ENCODE measurements around the gene ZC2HC1C. TPM values are rescaled to one million over a fixed set of nuclear protein-coding genes. Genes with fewer than 3 reads are reported as not detected.

ZC2HC1C gene
- polyA plus RNA-seq, 2 of the 4 experiments (the other 2 are of a cell fraction) = 2.7 to 3.9 TPM

- no peak for TF ChIP-seq TP53 (CRISPR knock-in tag; IDR thresholded peaks at IDR 0.05)
- no peak for TF ChIP-seq PHF8 (IDR thresholded peaks at IDR 0.05; ENCODE audit: borderline replicate concordance, low read depth)
- no peak for TF ChIP-seq RFX5 (IDR thresholded peaks at IDR 0.05)
- no peak for TF ChIP-seq ZNF302 (CRISPR knock-in tag; IDR thresholded peaks at IDR 0.05)
- no peak for TF ChIP-seq ZSCAN20 (CRISPR knock-in tag; IDR thresholded peaks at IDR 0.05)
- TF ChIP-seq TFCP2L1 (CRISPR knock-in tag; IDR thresholded peaks at IDR 0.05) = 0 out of 2 replicates have a peak, but pooled peaks have one; percentile 12
Observed at GRCh38 chr14:75069811-75070145, 337 bp downstream of the ZC2HC1C start (continued).

GRCh38 chr14:75070383-75070782, 942 bp downstream of the ZC2HC1C start:
- FAIRE-seq (no peak), ATAC-seq (no peak), DNase-seq (ENCODE audit: low read depth in 1 of 2, low spot score in 1 of 2) (no peak)
- TF ChIP-seq, protein P1, sequence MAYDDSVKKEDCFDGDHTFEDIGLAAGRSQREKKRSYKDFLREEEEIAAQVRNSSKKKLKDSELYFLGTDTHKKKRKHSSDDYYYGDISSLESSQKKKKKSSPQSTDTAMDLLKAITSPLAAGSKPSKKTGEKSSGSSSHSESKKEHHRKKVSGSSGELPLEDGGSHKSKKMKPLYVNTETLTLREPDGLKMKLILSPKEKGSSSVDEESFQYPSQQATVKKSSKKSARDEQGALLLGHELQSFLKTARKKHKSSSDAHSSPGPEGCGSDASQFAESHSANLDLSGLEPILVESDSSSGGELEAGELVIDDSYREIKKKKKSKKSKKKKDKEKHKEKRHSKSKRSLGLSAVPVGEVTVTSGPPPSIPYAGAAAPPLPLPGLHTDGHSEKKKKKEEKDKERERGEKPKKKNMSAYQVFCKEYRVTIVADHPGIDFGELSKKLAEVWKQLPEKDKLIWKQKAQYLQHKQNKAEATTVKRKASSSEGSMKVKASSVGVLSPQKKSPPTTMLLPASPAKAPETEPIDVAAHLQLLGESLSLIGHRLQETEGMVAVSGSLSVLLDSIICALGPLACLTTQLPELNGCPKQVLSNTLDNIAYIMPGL (CRISPR knock-in tag; IDR thresholded peaks at IDR 0.05; ENCODE audit: borderline replicate concordance) = no peak
- TF ChIP-seq FOXS1 (CRISPR knock-in tag; IDR thresholded peaks at IDR 0.05) = no peak
- TF ChIP-seq, protein P2, sequence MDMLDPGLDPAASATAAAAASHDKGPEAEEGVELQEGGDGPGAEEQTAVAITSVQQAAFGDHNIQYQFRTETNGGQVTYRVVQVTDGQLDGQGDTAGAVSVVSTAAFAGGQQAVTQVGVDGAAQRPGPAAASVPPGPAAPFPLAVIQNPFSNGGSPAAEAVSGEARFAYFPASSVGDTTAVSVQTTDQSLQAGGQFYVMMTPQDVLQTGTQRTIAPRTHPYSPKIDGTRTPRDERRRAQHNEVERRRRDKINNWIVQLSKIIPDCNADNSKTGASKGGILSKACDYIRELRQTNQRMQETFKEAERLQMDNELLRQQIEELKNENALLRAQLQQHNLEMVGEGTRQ (IDR thresholded peaks at IDR 0.05) = no peak
- TF ChIP-seq CHD4 (IDR thresholded peaks at IDR 0.05; ENCODE audit: borderline replicate concordance) = no peak
- TF ChIP-seq PHF8 (IDR thresholded peaks at IDR 0.05; ENCODE audit: borderline replicate concordance, low read depth) = no peak
- TF ChIP-seq GATA3 (IDR thresholded peaks at IDR 0.05; ENCODE audit: borderline replicate concordance) = no peak
- no peak for TF ChIP-seq ZC3H11A (IDR thresholded peaks at IDR 0.05)
- TF ChIP-seq RCOR1 (IDR thresholded peaks at IDR 0.05; ENCODE audit: low read depth, low read length) = no peak
- no peak for TF ChIP-seq MAFK (IDR thresholded peaks at IDR 0.05; ENCODE audit: partially characterized antibody)
- no peak for TF ChIP-seq KDM1A (IDR thresholded peaks at IDR 0.05; ENCODE audit: low read depth)
- no peak for TF ChIP-seq PBX3 (IDR thresholded peaks at IDR 0.05)
- no peak for TF ChIP-seq MYC (IDR thresholded peaks at IDR 0.05; ENCODE audit: borderline replicate concordance, low read length)
- ChIA-PET POLR2A (no interaction called here), CTCF (interaction anchor here (1.0 to 11.4 kb wide), 5 partner anchors 16 to 210 kb away, joined by 3 to 85 read pairs (median 3); no protein-coding TSS in a partner anchor)
- peak overlapping the region; percentile 88 to 95; a peak in 5 of 6 replicates for H3K27ac ChIP-seq
- 89% methylated on average over 9 of the region's 9 CpGs for WGBS (ENCODE audit: missing lambda C conversion rate)
- peaks cover 16% of the 10 kb centered on the region for H3K4me1 ChIP-seq
- peak overlapping the region; percentile 92; the same call in 2 of the 3 replicates for H3K4me2 ChIP-seq
- H3K4me3 ChIP-seq = no peak overlapping the region
- H3K9me3 ChIP-seq = no peaks in the 10 kb centered on the region

- no peak for DNase-seq (ENCODE audit: low read depth in 1 of 2, low spot score in 1 of 2)
- CTCF ChIA-PET = interaction anchor here (1.0 to 3.8 kb wide), 3 partner anchors 10 to 217 kb away, joined by 3 to 36 read pairs (median 4); no protein-coding TSS in a partner anchor
- H3K27ac ChIP-seq = no peak overlapping the region
- ATAC-seq = no peak; a peak in 1 of 6 replicates
- no peak for FAIRE-seq
- H3K4me1 ChIP-seq = no peaks in the 10 kb centered on the region
- H3K4me2 ChIP-seq = no peak overlapping the region
- H3K9me3 ChIP-seq = no peaks in the 10 kb centered on the region
- H3K4me3 ChIP-seq = no peak overlapping the region
- POLR2A ChIA-PET = interaction anchor here (0.7 kb wide), 1 partner anchor 8 kb away, joined by 3 read pairs; the partner anchor contains the start of gene ZC2HC1C
- TF ChIP-seq FOSB (CRISPR knock-in tag; IDR thresholded peaks at IDR 0.05) (no peak), GATA3 (IDR thresholded peaks at IDR 0.05; ENCODE audit: borderline replicate concordance) (no peak), FOXS1 (CRISPR knock-in tag; IDR thresholded peaks at IDR 0.05) (no peak), PHF8 (IDR thresholded peaks at IDR 0.05; ENCODE audit: borderline replicate concordance, low read depth) (no peak), NFE2L2 (conservative IDR thresholded peaks at IDR 0.05; ENCODE audit: low read length) (no peak), MAFK (IDR thresholded peaks at IDR 0.05; ENCODE audit: partially characterized antibody) (no peak), JUNB (IDR thresholded peaks at IDR 0.05) (no peak), EHMT2 (IDR thresholded peaks at IDR 0.05; ENCODE audit: low read depth) (no peak), MAZ (IDR thresholded peaks at IDR 0.05; ENCODE audit: borderline replicate concordance, low read depth, low read length) (no peak), CHD4 (IDR thresholded peaks at IDR 0.05; ENCODE audit: borderline replicate concordance) (no peak), CBX8 (IDR thresholded peaks at IDR 0.05) (no peak), NPAS2 (CRISPR knock-in tag; IDR thresholded peaks at IDR 0.05; ENCODE audit: borderline replicate concordance) (no peak), HOXB5 (CRISPR knock-in tag; IDR thresholded peaks at IDR 0.05) (no peak), HEYL (CRISPR knock-in tag; IDR thresholded peaks at IDR 0.05) (no peak), TP53 (CRISPR knock-in tag; IDR thresholded peaks at IDR 0.05) (no peak)
- TF ChIP-seq, protein P2 (IDR thresholded peaks at IDR 0.05) = no peak
- TF ChIP-seq, protein P3, sequence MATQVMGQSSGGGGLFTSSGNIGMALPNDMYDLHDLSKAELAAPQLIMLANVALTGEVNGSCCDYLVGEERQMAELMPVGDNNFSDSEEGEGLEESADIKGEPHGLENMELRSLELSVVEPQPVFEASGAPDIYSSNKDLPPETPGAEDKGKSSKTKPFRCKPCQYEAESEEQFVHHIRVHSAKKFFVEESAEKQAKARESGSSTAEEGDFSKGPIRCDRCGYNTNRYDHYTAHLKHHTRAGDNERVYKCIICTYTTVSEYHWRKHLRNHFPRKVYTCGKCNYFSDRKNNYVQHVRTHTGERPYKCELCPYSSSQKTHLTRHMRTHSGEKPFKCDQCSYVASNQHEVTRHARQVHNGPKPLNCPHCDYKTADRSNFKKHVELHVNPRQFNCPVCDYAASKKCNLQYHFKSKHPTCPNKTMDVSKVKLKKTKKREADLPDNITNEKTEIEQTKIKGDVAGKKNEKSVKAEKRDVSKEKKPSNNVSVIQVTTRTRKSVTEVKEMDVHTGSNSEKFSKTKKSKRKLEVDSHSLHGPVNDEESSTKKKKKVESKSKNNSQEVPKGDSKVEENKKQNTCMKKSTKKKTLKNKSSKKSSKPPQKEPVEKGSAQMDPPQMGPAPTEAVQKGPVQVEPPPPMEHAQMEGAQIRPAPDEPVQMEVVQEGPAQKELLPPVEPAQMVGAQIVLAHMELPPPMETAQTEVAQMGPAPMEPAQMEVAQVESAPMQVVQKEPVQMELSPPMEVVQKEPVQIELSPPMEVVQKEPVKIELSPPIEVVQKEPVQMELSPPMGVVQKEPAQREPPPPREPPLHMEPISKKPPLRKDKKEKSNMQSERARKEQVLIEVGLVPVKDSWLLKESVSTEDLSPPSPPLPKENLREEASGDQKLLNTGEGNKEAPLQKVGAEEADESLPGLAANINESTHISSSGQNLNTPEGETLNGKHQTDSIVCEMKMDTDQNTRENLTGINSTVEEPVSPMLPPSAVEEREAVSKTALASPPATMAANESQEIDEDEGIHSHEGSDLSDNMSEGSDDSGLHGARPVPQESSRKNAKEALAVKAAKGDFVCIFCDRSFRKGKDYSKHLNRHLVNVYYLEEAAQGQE (IDR thresholded peaks at IDR 0.05) = no peak
Observed at GRCh38 chr14:75077794-75078193, 8.4 kb downstream of the ZC2HC1C start.
